RWPE1 (cell line): ENCODE data around the gene GOSR2.
A peak's percentile ranks its signal among the peaks of the same experiment; 100 is the strongest.

Experiments used
- CTCF ChIA-PET: fragments of 350-600 bp; sonication (Branson Sonifier 250); formaldehyde crosslinking; extraction: SDS; loops from one replicate; lab custom pipeline; 2021; lab: Yijun Ruan, JAX
- POLR2A ChIA-PET: fragments of 400-600 bp; formaldehyde crosslinking; extraction: SDS; loops from one replicate; lab custom pipeline; 2020; ENCODE audit warnings: antibody characterized with exemption; ENCODE audit not compliant: low non-redundant PET; lab: Yijun Ruan, JAX
- DNase-seq: peaks from one replicate; pipeline ENCODE4 v3.0.0; 2012; ENCODE audit warnings: low spot score
- H3K27ac ChIP-seq: fragments of 450-650 bp; 2 replicates; pipeline ENCODE4 v1.5.1; 2017
- CTCF ChIP-seq: fragments of 450-650 bp; conservative IDR thresholded peaks from 2 replicates; pipeline ENCODE4 v1.5.1; 2017; ENCODE audit warnings: low read depth, mild to moderate bottlenecking

Gene GOSR2

GRCh38 chr17:46922804-46923635, at the start of gene GOSR2:
TSS of gene GOSR2 (plus strand) at chr17:46923160. CDS start at chr17:46923193, 33 bp downstream.
- POLR2A ChIA-PET = no interaction called here
- CTCF ChIA-PET = interaction anchor here (0.6 kb wide), 1 partner anchor 18 kb away, joined by 4 read pairs; no protein-coding TSS in a partner anchor
- peak; percentile 92 for DNase-seq
- H3K27ac ChIP-seq = peak within 1 kb of the TSS; percentile 92
- no peak for TF ChIP-seq CTCF

GRCh38 chr17:46873941-46874645, 48.9 kb upstream of the GOSR2 start:
- ChIA-PET CTCF (interaction anchor here (0.6 kb wide), 1 partner anchor 32 kb away, joined by 3 read pairs; no protein-coding TSS in a partner anchor), POLR2A (no interaction called here)
- TF ChIP-seq CTCF = no peak
- DNase-seq = no peak
- no peak overlapping the region for H3K27ac ChIP-seq

- ChIA-PET POLR2A (no interaction called here), CTCF (no interaction called here)
- no peak for TF ChIP-seq CTCF
- H3K27ac ChIP-seq = no peak overlapping the region
- no peak for DNase-seq
These were observed 48.1 kb upstream of the GOSR2 start for GRCh38 chr17:46874906-46875305.

GRCh38 chr17:46875849-46876352, 47.1 kb upstream of the GOSR2 start:
- CTCF ChIA-PET = interaction anchor here (0.5 to 1.6 kb wide), 7 partner anchors 8 to 618 kb away, joined by 3 to 4 read pairs (median 4); no protein-coding TSS in a partner anchor

GRCh38 chr17:46876353-46876887, 46.5 kb upstream of the GOSR2 start:
- peak; percentile 45 for DNase-seq
- ChIA-PET CTCF (interaction anchor here (0.5 to 1.6 kb wide), 9 partner anchors 8 to 619 kb away, joined by 3 to 6 read pairs (median 4); no protein-coding TSS in a partner anchor), POLR2A (no interaction called here)
- no peak overlapping the region for H3K27ac ChIP-seq
- no peak; the same call in 1 of the 2 replicates for TF ChIP-seq CTCF

More at GRCh38 chr17:46875849-46876352, 47.1 kb upstream of the GOSR2 start:
- POLR2A ChIA-PET = no interaction called here
- TF ChIP-seq CTCF = no peak
- no peak for DNase-seq
- H3K27ac ChIP-seq = no peak overlapping the region

GRCh38 chr17:46876926-46877325, 46.0 kb upstream of the GOSR2 start:
- TF ChIP-seq CTCF = no peak
- CTCF ChIA-PET = interaction anchor here (0.6 to 1.6 kb wide), 7 partner anchors 8 to 73 kb away, joined by 3 to 6 read pairs (median 4); no protein-coding TSS in a partner anchor
- DNase-seq = no peak
- POLR2A ChIA-PET = interaction anchor here (0.5 kb wide), 1 partner anchor 70 kb away, joined by 3 read pairs; no protein-coding TSS in a partner anchor
- no peak overlapping the region for H3K27ac ChIP-seq
